HepG2 (cell line): ENCODE data around the gene HJURP. TPM values are rescaled to one million over a fixed set of nuclear protein-coding genes. Genes with fewer than 3 reads are reported as not detected.

Source experiments
- ATAC-seq: fragments of 200-7000 bp; cut with Tn5 transposase; 3 replicates; pipeline ENCODE4 v1.9.1; 2020; ENCODE audit warnings: mild to moderate bottlenecking, moderate library complexity
- BruUV-seq: library from RNA; stranded (reverse); fragments of 400-500 nt; replicated peaks from 2 replicates; lab custom pipeline; 2021; lab: Mats Ljungman, UMichigan
- CTCF ChIA-PET: fragments of 300-600 bp; formaldehyde crosslinking; extraction: SDS; loops from one replicate; lab custom pipeline; 2021; ENCODE audit warnings: low total read pairs, inconsistent platforms, low intra/inter-chr PET ratio; lab: Yijun Ruan, JAX
- POLR2A ChIA-PET: fragments of 350-600 bp; sonication (Branson Sonifier 250); formaldehyde crosslinking; loops from one replicate; lab custom pipeline; 2020; ENCODE audit warnings: antibody characterized with exemption, inconsistent platforms; lab: Yijun Ruan, JAX
- DNase-seq: peaks from one replicate; pipeline ENCODE4 v3.0.0-alpha.2; 2015; ENCODE audit warnings: low spot score
- FAIRE-seq: peaks from 3 replicates; lab custom pipeline; 2011; peaks lifted over from hg19 to GRCh38; lab: Jason Lieb, UNC
- H2AFZ ChIP-seq: one replicate; pipeline ENCODE4 v1.6.1; 2011; ENCODE audit warnings: low read length, inconsistent platforms
- H3K27ac ChIP-seq: fragments of 300-600 bp; 3 replicates; pipeline ENCODE4 v1.8.0; 2011; ENCODE audit warnings: mixed run types, mild to moderate bottlenecking, mixed read lengths, low read length, inconsistent platforms; ENCODE audit not compliant: insufficient read depth; ENCODE audit errors: extremely low read length
- H3K27me3 ChIP-seq, 2 experiments: fragments of 200-600 bp in 1 of 2; 2 replicates in 1 of 2; 3 replicates in 1 of 2; pipeline versions ENCODE4 v1.6.0 to v1.8.0; 2011; ENCODE audit warnings: low read length in 2 of 2, mild to moderate bottlenecking in 2 of 2, moderate library complexity in 2 of 2, inconsistent platforms in 1 of 2; ENCODE audit not compliant: insufficient read depth in 2 of 2, control insufficient read depth in 1 of 2
- H3K36me3 ChIP-seq, 2 experiments: fragments of 200-600 bp in 1 of 2; replicated peaks in 1 of 2; 2 replicates in 1 of 2; 3 replicates in 1 of 2; pipeline versions ENCODE4 v1.5.1 to v1.8.0; 2011; ENCODE audit warnings: low read length in 2 of 2, inconsistent platforms in 1 of 2; ENCODE audit not compliant: insufficient read depth in 2 of 2, control insufficient read depth in 1 of 2
- H3K4me1 ChIP-seq: 2 replicates; pipeline ENCODE4 v1.5.1; 2012; ENCODE audit warnings: low read length, inconsistent platforms; ENCODE audit not compliant: insufficient read depth
- H3K4me2 ChIP-seq: 2 replicates; pipeline ENCODE4 v1.6.0; 2011; ENCODE audit warnings: low read depth, low read length, inconsistent platforms
- H3K4me3 ChIP-seq, 3 experiments: fragments of 200-600 bp in 1 of 3; sonication (generic), shearing (Covaris generic) in 1 of 3; replicated peaks in 1 of 3; 2 replicates each; pipeline ENCODE4 v1.5.1; 2011 to 2016; ENCODE audit warnings: low read length in 3 of 3, inconsistent platforms in 2 of 3, low read depth in 2 of 3, mild to moderate bottlenecking in 2 of 3, control low read depth in 1 of 3, mixed read lengths in 1 of 3; ENCODE audit not compliant: insufficient read depth in 1 of 3
- H3K79me2 ChIP-seq: one replicate; pipeline ENCODE4 v1.6.1; 2011; ENCODE audit warnings: low read length, inconsistent platforms; ENCODE audit not compliant: insufficient read depth
- H3K9ac ChIP-seq: 2 replicates; pipeline ENCODE4 v1.6.0; 2011; ENCODE audit warnings: mild to moderate bottlenecking, low read depth, low read length, inconsistent platforms; ENCODE audit not compliant: insufficient read depth
- H3K9me3 ChIP-seq: 2 replicates; pipeline ENCODE4 v1.5.1; 2012; ENCODE audit warnings: mild to moderate bottlenecking, low read length
- H4K20me1 ChIP-seq: 2 replicates; pipeline ENCODE4 v1.6.0; 2011; ENCODE audit warnings: inconsistent platforms, mild to moderate bottlenecking, low read length, moderate library complexity; ENCODE audit not compliant: insufficient read depth
- ATM ChIP-seq: fragments of 450-650 bp; IDR thresholded peaks from 2 replicates; pipeline ENCODE4 v1.7.1; 2017; ENCODE audit warnings: mild to moderate bottlenecking, borderline replicate concordance
- DPF2 ChIP-seq: sonication (generic); formaldehyde crosslinking; IDR thresholded peaks from 2 replicates; pipeline ENCODE4 v1.4.0; 2020; ENCODE audit warnings: mild to moderate bottlenecking, low read depth, missing genetic modification reagents, borderline replicate concordance
- SOX13 ChIP-seq, 3 experiments: fragments of 450-650 bp in 1 of 3; sonication (generic) in 1 of 3; formaldehyde crosslinking in 1 of 3; IDR thresholded peaks in 2 of 3; conservative IDR thresholded peaks in 1 of 3; 2 replicates each; pipeline versions ENCODE4 v1.5.0 to v1.6.1; 2016 to 2020; ENCODE audit warnings: antibody characterized with exemption in 1 of 3, mild to moderate bottlenecking in 1 of 3, missing compliant biosample characterization in 1 of 3, missing genetic modification reagents in 1 of 3, moderate library complexity in 1 of 3
- ZNF547 ChIP-seq: sonication (generic); formaldehyde crosslinking; IDR thresholded peaks from 2 replicates; pipeline ENCODE4 v1.5.1; 2020; ENCODE audit warnings: mild to moderate bottlenecking, missing genetic modification reagents
- ZNF652 ChIP-seq: IDR thresholded peaks from 2 replicates; pipeline ENCODE4 v1.6.1; 2016; ENCODE audit warnings: low read depth, borderline replicate concordance
- WGBS: methylation state at CpG from one replicate; pipeline ENCODE4 v1.1.6; 2017; ENCODE audit warnings: low lambda C conversion rate; 5-methylcytosine and 5-hydroxymethylcytosine counted together
- in situ Hi-C: cut with HindIII; loops from 2 replicates; pipeline ENCODE4 v1.10.0; 2017; ENCODE audit warnings: low pct_unique_long_range_greater_than_20kb; ENCODE audit not compliant: extremely low pct_ligation_motif_present
- intact Hi-C: fragments of 100-400 bp; cut with micrococcal nuclease; formaldehyde crosslinking; loops from one replicate; pipeline ENCODE4 v1.10.0; 2022; ENCODE audit not compliant: unreplicated experiment
- polyA plus RNA-seq, 8 experiments: library from polyadenylated mRNA; depleted of rRNA in 3 of 8; stranded (reverse) in 7 of 8; unstranded in 1 of 8; fragments of >200 nt; fragmentation: Illumina TruSeq in 4 of 8; extraction: Trizol in 4 of 8; gene quantifications; 2 replicates each; pipeline versions ENCODE4 v1.2.1 to v1.2.3, GENCODE V29; 2011 to 2016; ENCODE audit warnings: low read depth in 4 of 8, missing spikeins in 1 of 8, mixed read lengths in 1 of 8; ENCODE audit not compliant: insufficient read depth in 1 of 8
- total RNA-seq, 5 experiments: library from RNA; depleted of rRNA; stranded (reverse); fragments of >200 nt; fragmentation: Illumina TruSeq; extraction: Trizol; gene quantifications; 2 replicates each; pipeline ENCODE4 v1.2.3, GENCODE V29; 2016; ENCODE audit warnings: low read depth in 1 of 5
- TF ChIP-seq, protein P1 (sequence below): sonication (generic); formaldehyde crosslinking; IDR thresholded peaks from 2 replicates; pipeline ENCODE4 v1.9.0; 2021; ENCODE audit warnings: missing genetic modification reagents, borderline replicate concordance

Gene HJURP
- total and polyA plus RNA-seq, 2 of the 13 experiments (the other 11 are each of a cell fraction or from before 2014, with no cell fraction given): 36.3 to 43.9 TPM

DNA sequence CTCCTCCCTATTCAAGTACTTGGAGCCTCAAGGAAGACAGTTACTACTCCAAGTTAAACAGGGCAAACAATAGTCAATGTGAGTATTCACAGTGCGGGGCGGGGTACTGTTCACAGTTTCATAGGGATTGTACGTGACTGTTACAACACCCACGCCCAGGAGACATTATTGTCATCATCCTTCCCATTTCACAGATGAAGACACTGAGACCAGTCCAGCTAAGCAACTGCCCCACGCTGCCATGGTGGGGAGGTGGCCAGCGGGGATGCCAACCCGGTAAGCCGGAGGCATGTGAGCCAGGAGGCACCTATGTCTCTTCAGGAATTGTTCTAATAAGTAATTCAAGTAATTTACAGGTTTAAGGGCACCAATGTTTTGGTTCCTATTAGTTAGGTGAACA lies 982 bp downstream of the HJURP start (continued):
- no peak for TF ChIP-seq SOX13 (IDR thresholded peaks at IDR 0.05)
- TF ChIP-seq SOX13 (CRISPR knock-in tag; conservative IDR thresholded peaks at IDR 0.05 in 1 of 2, IDR thresholded peaks at IDR 0.05 in 1 of 2): 0 out of 4 replicates have a peak, but pooled peaks of 1 of the 2 experiments have one; percentile 23
- TF ChIP-seq, protein P1, sequence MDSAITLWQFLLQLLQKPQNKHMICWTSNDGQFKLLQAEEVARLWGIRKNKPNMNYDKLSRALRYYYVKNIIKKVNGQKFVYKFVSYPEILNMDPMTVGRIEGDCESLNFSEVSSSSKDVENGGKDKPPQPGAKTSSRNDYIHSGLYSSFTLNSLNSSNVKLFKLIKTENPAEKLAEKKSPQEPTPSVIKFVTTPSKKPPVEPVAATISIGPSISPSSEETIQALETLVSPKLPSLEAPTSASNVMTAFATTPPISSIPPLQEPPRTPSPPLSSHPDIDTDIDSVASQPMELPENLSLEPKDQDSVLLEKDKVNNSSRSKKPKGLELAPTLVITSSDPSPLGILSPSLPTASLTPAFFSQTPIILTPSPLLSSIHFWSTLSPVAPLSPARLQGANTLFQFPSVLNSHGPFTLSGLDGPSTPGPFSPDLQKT: no peak
- TF ChIP-seq DPF2 (CRISPR knock-in tag): no peak
- no peak for TF ChIP-seq ATM

DNA sequence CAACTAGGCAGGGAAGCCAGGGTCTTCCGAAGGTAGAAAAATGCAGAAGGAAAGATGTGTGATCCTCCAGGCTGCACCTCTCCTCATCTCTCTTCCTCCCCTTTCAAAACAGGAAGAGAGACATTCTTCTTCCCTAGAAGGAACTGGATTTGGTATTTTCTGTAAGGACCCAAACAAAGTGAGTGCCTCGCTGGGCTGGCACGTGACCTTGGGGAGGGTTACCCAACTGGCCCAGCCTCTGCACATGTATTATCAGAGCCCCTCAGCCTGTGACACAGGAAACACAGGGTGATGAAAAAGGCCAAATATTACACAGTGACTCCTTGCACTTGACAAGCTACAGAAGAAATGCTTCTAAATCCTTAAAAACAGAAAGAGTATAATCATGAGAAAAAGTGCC lies 2.3 kb downstream of the HJURP start:
- Histone ChIP-seq H4K20me1 (peaks cover 9% of the 10 kb centered on the region), H3K27ac (no peak overlapping the region), H3K9ac (peak overlapping the region; percentile 94), H3K4me2 (peak overlapping the region; percentile 92), H3K79me2 (peaks cover 39% of the 10 kb centered on the region), H3K27me3 (peaks cover 2 to 3% of the 10 kb centered on the region in 2 experiments; a peak in 1 of 5 replicates), H3K36me3 (peaks cover 28 to 52% of the 10 kb centered on the region in 2 experiments), H3K9me3 (no peaks in the 10 kb centered on the region), H3K4me3 (peak overlapping the region in 1 of 3 experiments; percentile 30; a peak in 4 of 6 replicates), H2AFZ (no peak overlapping the region), H3K4me1 (peaks cover 39% of the 10 kb centered on the region)
- ATAC-seq: no peak
- no peak for FAIRE-seq
- POLR2A ChIA-PET: no interaction called here
- intact Hi-C loops: no loop called here
- peak; percentile 31; the same call in 1 of the 2 replicates for TF ChIP-seq ZNF547 (CRISPR knock-in tag)
- TF ChIP-seq ZNF652 (CRISPR knock-in tag): no peak
- no TSS peak for BruUV-seq
- CTCF ChIA-PET: no interaction called here
- WGBS: 89% methylated on average over 3 of the region's 3 CpGs
- no peak for DNase-seq
- in situ Hi-C loops: no loop called here
